ENCODE measurements around the gene MVK.

GRCh38 chr12:109597414-109597794 is 23.8 kb downstream of the MVK start:
- TF ChIP-seq, protein P1, sequence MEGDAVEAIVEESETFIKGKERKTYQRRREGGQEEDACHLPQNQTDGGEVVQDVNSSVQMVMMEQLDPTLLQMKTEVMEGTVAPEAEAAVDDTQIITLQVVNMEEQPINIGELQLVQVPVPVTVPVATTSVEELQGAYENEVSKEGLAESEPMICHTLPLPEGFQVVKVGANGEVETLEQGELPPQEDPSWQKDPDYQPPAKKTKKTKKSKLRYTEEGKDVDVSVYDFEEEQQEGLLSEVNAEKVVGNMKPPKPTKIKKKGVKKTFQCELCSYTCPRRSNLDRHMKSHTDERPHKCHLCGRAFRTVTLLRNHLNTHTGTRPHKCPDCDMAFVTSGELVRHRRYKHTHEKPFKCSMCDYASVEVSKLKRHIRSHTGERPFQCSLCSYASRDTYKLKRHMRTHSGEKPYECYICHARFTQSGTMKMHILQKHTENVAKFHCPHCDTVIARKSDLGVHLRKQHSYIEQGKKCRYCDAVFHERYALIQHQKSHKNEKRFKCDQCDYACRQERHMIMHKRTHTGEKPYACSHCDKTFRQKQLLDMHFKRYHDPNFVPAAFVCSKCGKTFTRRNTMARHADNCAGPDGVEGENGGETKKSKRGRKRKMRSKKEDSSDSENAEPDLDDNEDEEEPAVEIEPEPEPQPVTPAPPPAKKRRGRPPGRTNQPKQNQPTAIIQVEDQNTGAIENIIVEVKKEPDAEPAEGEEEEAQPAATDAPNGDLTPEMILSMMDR (IDR thresholded peaks at IDR 0.05; ENCODE audit: insufficient read depth, low read depth, low read length) = no peak
- no peak for TF ChIP-seq EZH2 (IDR thresholded peaks at IDR 0.05; ENCODE audit: insufficient read depth, low read length)

All from astrocyte (in vitro differentiated cells and primary cell).